ENCODE data around the gene TRIM37. TPM values are rescaled to one million over a fixed set of nuclear protein-coding genes. Genes with fewer than 3 reads are reported as not detected.
A peak's percentile ranks its signal among the peaks of the same experiment; 100 is the strongest.
"Not testable (repeated sequence)": the region's sequence is repeated elsewhere in the genome, so short reads cannot be mapped to it uniquely, and the experiment has no call there.

Gene TRIM37
- total RNA-seq, 1 experiment from 2014 or later, result 87.2 TPM

DNA sequence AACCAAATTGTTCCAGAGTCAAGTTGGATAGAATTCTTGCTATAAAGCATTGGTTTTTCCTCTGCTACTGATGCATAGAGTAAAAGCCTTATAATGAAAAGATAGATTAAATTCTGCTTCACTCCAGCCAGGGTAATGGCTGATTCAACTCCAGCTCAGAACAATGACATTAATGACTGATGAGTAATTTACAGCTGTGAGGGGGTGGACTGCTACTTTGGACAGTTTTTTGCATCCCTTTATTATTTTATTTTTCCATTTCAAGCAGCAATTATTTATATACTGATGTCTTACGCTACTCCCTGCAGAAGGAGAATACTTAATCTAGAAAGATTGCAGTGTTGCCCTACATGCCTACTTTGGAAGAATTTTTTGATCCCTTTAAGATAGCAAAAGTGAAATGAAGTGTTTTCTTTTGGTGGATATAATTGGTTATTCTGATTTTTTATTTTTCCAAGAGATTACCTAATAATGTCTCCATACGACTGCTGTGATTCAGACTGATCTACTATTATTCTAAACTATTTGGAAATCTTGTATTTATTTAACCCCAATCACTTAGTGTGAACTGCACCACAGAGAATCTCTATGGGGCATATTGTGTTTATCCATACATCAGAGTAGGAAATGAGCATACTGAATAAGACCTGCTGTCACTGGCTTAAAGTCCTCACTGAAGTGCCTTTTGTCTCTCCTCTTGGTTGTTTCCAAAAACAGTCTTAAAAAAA is 149.5 kb downstream of the TRIM37 start:
- Histone ChIP-seq H3K27me3 (replicated peaks) (no peaks in the 10 kb centered on the region; the same call in 1 of the 2 replicates), H3K9me3 (replicated peaks) (no peaks in the 10 kb centered on the region), H3K4me1 (replicated peaks) (peaks cover 17% of the 10 kb centered on the region), H3K36me3 (no peaks in the 10 kb centered on the region), H3K27ac (no peak overlapping the region), H3K4me3 (no peak overlapping the region)
- peak in 1 of 2 experiments; percentile 50 for DNase-seq (ENCODE audit: low read depth in 1 of 2, low spot score in 2 of 2)

DNA sequence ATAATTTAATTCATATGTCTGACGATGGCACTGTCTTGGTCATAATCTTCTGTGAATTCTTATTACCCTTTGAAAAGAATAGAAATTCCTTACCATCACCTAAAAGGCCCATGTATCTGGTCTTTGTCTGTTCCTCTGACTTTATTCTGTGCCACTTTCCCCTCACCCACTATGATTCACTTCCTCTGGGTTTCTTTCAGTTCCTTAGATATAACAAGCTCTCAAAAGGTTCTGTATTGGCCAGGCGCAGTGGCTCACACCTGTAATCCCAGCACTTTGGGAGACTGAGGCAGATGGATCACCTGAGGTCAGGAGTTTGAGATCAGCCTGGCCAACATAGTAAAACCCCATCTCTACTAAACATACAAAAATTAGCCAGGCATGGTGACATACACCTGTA is 152.3 kb downstream of the TRIM37 start:
- H3K4me1 ChIP-seq (replicated peaks), result peaks cover 11% of the 10 kb centered on the region
- not testable (repeated sequence) for H3K36me3 ChIP-seq; H3K4me3 ChIP-seq; H3K27ac ChIP-seq; DNase-seq (ENCODE audit: low read depth in 1 of 2, low spot score in 2 of 2); H3K27me3 ChIP-seq (replicated peaks); H3K9me3 ChIP-seq (replicated peaks)

DNA sequence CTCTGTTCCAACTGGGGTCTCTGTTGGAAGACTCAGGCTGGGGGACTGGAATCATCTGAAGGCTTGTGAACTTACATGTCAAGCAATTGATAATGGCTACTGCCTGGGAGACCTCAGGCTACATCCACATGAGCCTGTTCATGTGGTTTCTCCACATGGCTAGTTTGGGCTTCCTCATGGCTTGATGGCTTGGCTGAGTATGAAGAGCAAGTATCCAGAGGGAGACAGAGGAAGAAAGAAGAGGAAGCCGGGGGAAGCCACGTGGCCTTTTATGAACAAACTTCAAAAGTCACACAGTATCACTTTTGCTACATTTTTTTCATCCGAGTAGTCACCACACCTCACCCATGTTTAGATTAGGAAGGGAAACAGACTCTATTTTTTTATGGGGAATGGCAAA is 158.9 kb downstream of the TRIM37 start:
- Histone ChIP-seq H3K9me3 (replicated peaks) (peaks cover 7% of the 10 kb centered on the region; the same call in 1 of the 2 replicates), H3K4me3 (no peak overlapping the region)
- DNase-seq (ENCODE audit: low read depth in 1 of 2, low spot score in 2 of 2), result no peak

DNA sequence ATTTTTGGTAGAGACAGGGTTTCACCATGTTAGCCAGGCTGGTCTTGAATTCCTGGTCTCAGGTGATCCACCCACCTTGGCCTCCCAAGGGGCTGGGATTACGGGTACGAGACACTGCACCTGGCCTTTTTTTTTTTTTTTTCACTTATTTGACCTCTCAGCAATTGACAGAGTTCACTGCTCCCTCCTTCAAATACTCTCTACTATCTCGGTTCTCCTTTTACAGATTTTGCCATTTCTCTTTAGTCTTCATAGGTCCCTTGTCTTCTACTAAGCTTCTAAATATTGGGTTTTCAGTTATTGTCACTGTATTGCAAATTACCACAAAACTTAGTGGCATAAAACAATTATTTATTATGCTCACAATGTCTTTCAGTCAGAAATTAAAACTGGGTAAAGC is 159.3 kb downstream of the TRIM37 start:
- no peak overlapping the region for H3K27ac ChIP-seq

More for the DNA sequence above, 158.9 kb downstream of the TRIM37 start:
- H3K4me1 ChIP-seq (replicated peaks), result no peaks in the 10 kb centered on the region
- no peak overlapping the region for H3K27ac ChIP-seq
- no peaks in the 10 kb centered on the region for H3K36me3 ChIP-seq
- no peaks in the 10 kb centered on the region for H3K27me3 ChIP-seq (replicated peaks)

DNA sequence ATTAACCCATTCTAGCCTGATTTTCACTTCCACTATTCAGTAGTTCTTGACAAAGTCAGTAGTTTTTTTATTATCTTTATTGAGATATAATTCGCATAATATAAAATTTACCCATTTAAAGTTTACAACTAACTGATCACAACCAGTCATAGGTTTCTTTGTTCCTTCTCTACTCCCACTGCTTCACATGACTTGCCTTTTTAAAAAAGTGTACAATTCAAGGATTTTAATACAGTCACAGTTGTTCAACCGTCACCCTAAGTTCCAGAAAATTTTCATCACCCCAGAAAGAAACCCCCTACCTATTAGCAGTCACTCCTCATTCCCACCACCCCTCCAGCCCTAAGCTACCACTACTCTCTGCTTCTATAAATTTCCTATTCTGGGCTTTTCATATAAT is 162.5 kb downstream of the TRIM37 start:
- no peak for DNase-seq (ENCODE audit: low read depth in 1 of 2, low spot score in 2 of 2)
- Histone ChIP-seq H3K4me3 (no peak overlapping the region), H3K27me3 (replicated peaks) (no peaks in the 10 kb centered on the region), H3K9me3 (replicated peaks) (no peaks in the 10 kb centered on the region), H3K27ac (no peak overlapping the region), H3K4me1 (replicated peaks) (no peaks in the 10 kb centered on the region), H3K36me3 (no peaks in the 10 kb centered on the region)

More for the DNA sequence above, 159.3 kb downstream of the TRIM37 start:
- Histone ChIP-seq H3K27me3 (replicated peaks) (no peaks in the 10 kb centered on the region), H3K36me3 (no peaks in the 10 kb centered on the region), H3K4me3 (no peak overlapping the region), H3K4me1 (replicated peaks) (no peaks in the 10 kb centered on the region), H3K9me3 (replicated peaks) (peaks cover 7% of the 10 kb centered on the region; the same call in 1 of the 2 replicates)
- no peak for DNase-seq (ENCODE audit: low read depth in 1 of 2, low spot score in 2 of 2)

DNA sequence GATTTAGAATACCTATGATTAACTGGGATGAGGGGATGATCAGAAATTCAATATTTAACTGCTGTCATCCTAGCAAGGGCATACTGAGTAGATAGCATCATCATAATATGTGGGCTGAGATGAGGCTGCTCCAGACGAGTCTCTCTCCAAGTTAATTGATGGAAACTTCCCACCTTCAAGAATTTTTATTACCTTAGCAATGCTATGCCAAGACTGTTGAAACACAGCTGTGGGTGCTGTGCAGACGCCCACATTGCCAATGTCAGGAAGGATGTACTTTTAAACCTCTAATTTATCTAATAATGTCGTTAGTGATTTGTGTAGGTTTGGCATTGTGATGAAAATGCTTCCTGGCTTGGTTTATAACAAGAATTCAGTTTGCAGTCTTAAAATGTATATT is 170.4 kb downstream of the TRIM37 start:
- Histone ChIP-seq H3K4me3 (no peak overlapping the region), H3K4me1 (replicated peaks) (no peaks in the 10 kb centered on the region), H3K9me3 (replicated peaks) (no peaks in the 10 kb centered on the region), H3K36me3 (no peaks in the 10 kb centered on the region), H3K27ac (no peak overlapping the region), H3K27me3 (replicated peaks) (no peaks in the 10 kb centered on the region)
- no peak for DNase-seq (ENCODE audit: low read depth in 1 of 2, low spot score in 2 of 2)

DNA sequence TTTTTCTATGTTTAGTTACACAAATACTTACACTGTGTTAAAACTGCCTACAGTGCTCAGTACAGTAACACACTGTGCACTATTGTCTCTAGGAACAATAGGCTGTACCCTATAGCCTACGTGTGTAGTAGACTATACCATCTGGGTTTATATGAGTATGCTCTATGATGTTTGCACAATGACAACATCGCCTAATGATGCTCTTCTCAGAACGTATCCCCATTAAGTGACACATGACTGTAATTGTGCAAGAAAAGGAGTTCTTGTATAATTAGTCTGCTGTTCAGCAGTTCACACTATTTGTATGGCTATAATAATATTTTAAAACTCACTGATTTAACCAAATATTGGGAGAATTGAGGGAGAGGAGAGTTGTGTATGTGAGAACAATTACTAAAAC is 173.7 kb downstream of the TRIM37 start:
- no peaks in the 10 kb centered on the region for H3K9me3 ChIP-seq (replicated peaks)
- no peak for DNase-seq (ENCODE audit: low read depth in 1 of 2, low spot score in 2 of 2)
- H3K27ac ChIP-seq, result no peak overlapping the region
- no peak overlapping the region for H3K4me3 ChIP-seq
- H3K4me1 ChIP-seq (replicated peaks), result no peaks in the 10 kb centered on the region
- H3K36me3 ChIP-seq, result no peaks in the 10 kb centered on the region
- H3K27me3 ChIP-seq (replicated peaks), result no peaks in the 10 kb centered on the region

Other genes with a start within 250 kb of the TRIM37 start
- 332 and 622 TPM in 2 replicates for gene SKA2, start 48.3 kb upstream of the TRIM37 start, total RNA-seq (2014; rRNA removed; shearing (Covaris generic))
- 40.6 and 51.2 TPM in 2 replicates for gene PRR11, start 48.9 kb upstream of the TRIM37 start, total RNA-seq (2014; rRNA removed; shearing (Covaris generic))
- 19.8 and 34.5 TPM in 2 replicates for gene SMG8, start 103.2 kb upstream of the TRIM37 start, total RNA-seq (2014; rRNA removed; shearing (Covaris generic))
- 0.78 and 1.2 TPM in 2 replicates for gene GDPD1, start 113.6 kb upstream of the TRIM37 start, total RNA-seq (2014; rRNA removed; shearing (Covaris generic))
- 4.2 and 4.4 TPM in 2 replicates for gene YPEL2, start 224.8 kb upstream of the TRIM37 start, total RNA-seq (2014; rRNA removed; shearing (Covaris generic))

Data from SJSA1 (cell line).